GM12873 (cell line): ENCODE measurements around the gene SNX20.

Experiments used
- TF ChIP-seq, protein P1 (sequence below): IDR thresholded peaks from 2 replicates; pipeline ENCODE4 v1.5.1; 2012; ENCODE audit warnings: low read depth, mild to moderate bottlenecking, moderate library complexity, low read length, control low read depth; ENCODE audit not compliant: insufficient read depth; ENCODE audit errors: missing control alignments

SNX20 gene

DNA sequence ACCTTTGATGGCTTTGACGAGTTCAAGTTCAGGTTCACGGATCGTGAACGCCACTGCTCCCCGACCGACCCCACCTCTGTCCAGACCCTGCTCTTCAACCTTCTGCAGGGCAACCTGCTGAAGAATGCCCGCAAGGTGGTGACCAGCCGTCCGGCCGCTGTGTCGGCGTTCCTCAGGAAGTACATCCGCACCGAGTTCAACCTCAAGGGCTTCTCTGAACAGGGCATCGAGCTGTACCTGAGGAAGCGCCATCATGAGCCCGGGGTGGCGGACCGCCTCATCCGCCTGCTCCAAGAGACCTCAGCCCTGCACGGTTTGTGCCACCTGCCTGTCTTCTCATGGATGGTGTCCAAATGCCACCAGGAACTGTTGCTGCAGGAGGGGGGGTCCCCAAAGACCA lies 29.9 kb upstream of the SNX20 start:
- TF ChIP-seq, protein P1, sequence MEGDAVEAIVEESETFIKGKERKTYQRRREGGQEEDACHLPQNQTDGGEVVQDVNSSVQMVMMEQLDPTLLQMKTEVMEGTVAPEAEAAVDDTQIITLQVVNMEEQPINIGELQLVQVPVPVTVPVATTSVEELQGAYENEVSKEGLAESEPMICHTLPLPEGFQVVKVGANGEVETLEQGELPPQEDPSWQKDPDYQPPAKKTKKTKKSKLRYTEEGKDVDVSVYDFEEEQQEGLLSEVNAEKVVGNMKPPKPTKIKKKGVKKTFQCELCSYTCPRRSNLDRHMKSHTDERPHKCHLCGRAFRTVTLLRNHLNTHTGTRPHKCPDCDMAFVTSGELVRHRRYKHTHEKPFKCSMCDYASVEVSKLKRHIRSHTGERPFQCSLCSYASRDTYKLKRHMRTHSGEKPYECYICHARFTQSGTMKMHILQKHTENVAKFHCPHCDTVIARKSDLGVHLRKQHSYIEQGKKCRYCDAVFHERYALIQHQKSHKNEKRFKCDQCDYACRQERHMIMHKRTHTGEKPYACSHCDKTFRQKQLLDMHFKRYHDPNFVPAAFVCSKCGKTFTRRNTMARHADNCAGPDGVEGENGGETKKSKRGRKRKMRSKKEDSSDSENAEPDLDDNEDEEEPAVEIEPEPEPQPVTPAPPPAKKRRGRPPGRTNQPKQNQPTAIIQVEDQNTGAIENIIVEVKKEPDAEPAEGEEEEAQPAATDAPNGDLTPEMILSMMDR = no peak

DNA sequence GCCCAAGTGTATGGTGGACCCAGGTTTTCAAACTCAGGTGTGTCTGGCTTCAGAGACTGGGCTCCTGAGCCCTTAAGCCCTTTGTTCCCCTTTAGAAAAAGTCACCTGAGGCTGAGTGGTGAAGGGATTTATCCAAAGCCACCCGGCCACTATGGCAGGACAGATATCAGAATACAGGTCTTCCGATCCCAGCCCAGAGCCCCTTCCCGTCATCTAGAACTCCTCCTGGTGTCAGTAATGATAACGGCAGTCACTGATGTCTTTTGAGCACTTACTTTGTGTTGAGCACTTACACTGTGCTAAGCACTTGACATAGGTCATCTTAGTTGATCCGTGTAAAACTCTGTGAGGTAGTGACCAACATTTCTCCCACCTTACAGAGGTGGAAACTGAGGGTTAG lies 28.9 kb upstream of the SNX20 start:
- TF ChIP-seq, protein P1 = no peak

DNA sequence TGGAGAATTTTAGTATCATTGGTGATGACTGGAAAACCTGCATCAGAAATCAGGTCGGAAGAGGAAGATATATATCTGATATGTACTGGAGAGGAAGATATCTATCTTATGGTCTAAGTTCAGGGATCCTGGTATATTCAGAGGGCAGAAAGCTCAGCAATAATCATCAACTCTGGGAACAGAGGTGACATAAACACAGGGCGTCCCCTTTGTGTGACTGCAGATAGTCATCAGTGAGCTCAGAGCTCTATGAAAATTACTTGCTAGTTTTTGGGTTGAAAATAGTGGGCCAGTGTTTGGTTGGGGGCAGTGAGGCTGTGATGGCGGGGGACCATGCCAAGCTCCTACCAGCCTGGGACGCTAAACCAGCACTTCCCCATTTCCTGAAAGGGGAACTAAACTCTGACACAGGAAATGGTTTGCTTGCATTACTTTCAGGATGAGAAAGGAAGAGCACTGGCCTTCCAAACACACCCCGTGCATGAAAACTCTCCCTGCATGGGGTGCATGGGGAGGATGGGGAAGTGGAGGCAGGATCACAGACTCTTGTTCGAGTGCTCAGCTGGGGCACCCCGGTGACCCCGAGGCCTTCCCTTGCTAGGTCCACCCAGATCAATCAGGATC lies 28.1 kb upstream of the SNX20 start:
- TF ChIP-seq, protein P1 = no peak

DNA sequence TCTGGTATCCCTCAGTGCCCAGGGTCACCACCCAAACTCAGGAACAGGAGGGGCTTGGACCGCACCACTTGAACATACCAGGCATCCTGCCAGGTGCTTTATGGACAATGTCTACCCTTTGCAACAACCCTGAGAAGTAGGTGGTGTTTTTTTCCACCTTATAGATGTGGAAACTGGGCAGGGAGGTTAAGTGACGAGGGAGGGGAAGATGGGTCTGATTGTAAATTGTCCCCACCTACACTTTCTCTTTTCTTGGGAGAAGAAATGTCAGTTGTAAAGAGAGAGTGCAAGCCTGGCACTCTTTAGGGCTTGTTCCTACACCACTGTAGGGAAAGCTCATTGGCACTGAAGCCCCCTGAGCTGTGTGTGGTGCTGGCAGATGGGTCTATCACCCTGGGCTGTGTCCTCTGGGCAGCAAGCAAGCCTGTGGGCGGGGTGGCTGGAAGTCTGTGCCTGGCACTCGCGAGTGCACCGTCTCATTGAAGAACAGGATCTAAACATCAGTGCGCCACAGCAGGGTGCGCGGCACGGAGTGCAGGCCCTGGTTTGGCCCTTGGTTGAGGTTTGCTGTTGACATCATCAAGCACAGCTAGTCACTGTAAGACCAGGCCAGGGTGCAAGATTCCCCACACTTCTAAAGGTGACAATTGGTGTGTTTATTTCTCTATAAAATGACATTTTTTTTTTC lies 27.4 kb upstream of the SNX20 start:
- TF ChIP-seq, protein P1 = no peak

DNA sequence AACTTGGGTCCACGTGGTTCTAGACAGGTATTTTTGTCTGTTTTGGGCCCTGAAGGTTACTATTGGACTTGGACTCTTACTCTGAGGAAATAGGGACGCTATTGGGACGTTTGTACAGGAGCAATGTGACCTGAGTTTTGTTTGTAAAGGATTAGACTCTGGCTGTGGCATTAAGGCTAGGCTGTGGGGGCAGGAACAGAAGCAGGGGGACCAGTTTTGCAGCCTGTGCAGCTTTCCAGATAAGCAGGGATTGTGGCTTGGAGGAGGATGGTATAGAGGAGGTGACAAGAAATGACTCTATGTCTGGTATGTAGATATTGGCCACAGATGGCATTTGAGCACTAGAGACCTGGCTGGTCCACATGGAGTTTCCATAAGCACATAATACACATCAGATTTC lies 25.1 kb upstream of the SNX20 start:
- TF ChIP-seq, protein P1 = no peak

DNA sequence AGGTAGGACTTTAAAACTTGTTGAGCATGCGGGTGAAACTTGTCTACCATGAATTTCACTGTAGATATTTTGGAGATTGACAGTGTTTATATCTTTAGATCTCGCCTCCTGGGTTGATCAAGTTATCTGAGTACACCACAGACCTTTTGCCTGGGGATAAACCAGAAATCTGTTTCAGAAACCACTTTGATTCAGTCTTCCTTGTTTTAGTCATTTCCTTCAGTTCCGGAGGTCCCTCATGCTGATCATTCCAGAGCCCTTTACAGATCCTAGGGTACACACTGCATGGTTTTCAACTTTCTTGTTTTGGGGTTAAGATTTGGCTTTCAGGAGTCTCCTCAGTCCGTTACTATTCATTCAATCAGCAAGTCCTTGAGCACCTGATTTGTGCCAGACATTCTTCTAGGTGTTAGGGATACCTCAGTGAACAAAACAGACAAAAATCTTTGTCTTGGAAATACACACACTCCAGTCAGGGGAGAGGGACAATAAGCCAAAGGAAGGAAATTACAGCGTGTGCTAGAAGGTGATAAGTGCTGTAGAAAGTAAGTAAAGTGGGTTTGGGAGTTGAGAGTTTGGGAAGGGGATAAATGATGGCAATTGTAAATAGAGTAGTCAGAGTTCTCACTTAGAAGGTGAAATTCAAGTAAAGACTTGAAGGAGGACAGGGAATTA lies 24.5 kb upstream of the SNX20 start:
- TF ChIP-seq, protein P1 = no peak

DNA sequence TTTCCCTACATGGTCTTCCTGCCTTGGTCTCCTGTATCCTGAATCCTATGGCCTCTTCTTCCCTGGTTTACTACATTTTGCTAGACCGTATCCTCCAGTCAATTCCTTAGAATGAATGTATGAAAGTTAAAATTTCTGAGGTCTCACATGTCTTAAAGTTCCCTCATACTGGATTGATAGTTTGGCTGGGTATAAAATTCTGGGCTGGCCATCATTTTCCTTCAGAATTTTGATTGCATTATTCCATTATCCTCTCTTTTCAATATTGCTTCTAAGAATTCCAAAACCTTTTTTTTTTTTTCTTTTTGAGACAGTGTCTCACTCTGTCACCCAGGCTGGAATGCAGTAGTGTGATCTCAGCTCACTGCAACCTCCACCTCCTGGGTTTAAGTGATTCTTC lies 23.1 kb upstream of the SNX20 start:
- TF ChIP-seq, protein P1 = no peak
